ENCODE measurements around the gene CD3E. TPM values are rescaled to one million over a fixed set of nuclear protein-coding genes. Genes with fewer than 3 reads are reported as not detected.
A peak's percentile ranks its signal among the peaks of the same experiment; 100 is the strongest.

The CD3E gene
- total RNA-seq, 1 donor from 2014 or later: 14.5 TPM

DNA sequence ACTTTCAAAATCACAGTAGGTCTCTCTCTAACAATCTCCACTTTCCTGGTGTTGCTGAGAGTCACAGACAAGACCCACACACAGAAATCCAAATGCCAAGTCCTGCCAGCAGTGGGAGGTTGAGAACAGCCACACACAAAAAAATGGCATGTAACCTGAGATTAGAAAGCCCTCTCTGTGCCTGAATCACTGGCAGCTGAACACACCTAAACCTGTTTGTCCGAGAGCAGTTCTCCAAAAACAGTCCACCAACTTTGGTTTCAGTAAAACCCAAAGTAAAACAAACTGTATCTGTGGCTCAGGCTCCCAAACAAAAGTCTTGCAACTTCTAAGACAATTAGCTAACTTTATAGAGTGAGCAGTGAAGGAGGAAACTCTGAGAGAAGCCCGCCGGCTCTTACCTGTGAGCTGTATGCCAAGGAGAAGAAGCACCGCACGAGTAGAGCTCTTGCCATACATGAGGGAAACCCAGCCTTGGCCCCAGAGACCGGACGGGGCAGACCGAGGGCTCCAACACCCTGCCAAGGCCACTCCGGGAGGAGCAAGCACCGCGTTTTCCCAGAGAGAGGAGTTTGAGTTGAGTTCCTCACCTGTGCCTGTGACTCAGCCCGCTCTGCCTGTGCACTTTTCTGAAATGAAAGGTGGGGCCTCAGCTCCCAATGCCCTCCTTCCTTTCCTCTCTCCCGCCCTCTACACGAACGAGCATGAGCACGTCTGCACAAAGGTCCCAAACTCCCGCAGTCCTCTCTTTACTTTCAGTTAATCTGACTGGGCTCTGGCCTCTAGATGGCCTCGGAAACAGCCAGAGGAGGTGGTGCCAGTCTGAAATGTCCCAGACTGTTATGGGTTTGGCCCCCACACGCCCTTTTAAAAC, 40.6 kb upstream of the CD3E start, which contains the start of gene MPZL2:
Gene MPZL2 (minus strand): TSS at position 603 of the 874 bp plus-strand sequence. CDS start 144 bp downstream, at position 459.
- H3K36me3 ChIP-seq: peaks cover 21% of the 10 kb centered on the region
- H3K9me3 ChIP-seq: no peaks in the 10 kb centered on the region
- peak within 1 kb of the TSS; percentile 57 for H3K4me3 ChIP-seq
- H3K4me1 ChIP-seq: peaks cover 31% of the 10 kb centered on the region
- no peaks in the 10 kb centered on the region for H3K27me3 ChIP-seq
- DNase-seq: peak; percentile 83
- intact Hi-C loops (cut with DNase I): no loop called here
- peak; percentile 95 for ATAC-seq
- peak within 1 kb of the TSS; percentile 82 for H3K27ac ChIP-seq
- TF ChIP-seq, protein P1, sequence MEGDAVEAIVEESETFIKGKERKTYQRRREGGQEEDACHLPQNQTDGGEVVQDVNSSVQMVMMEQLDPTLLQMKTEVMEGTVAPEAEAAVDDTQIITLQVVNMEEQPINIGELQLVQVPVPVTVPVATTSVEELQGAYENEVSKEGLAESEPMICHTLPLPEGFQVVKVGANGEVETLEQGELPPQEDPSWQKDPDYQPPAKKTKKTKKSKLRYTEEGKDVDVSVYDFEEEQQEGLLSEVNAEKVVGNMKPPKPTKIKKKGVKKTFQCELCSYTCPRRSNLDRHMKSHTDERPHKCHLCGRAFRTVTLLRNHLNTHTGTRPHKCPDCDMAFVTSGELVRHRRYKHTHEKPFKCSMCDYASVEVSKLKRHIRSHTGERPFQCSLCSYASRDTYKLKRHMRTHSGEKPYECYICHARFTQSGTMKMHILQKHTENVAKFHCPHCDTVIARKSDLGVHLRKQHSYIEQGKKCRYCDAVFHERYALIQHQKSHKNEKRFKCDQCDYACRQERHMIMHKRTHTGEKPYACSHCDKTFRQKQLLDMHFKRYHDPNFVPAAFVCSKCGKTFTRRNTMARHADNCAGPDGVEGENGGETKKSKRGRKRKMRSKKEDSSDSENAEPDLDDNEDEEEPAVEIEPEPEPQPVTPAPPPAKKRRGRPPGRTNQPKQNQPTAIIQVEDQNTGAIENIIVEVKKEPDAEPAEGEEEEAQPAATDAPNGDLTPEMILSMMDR (IDR thresholded peaks at IDR 0.05): no peak

DNA sequence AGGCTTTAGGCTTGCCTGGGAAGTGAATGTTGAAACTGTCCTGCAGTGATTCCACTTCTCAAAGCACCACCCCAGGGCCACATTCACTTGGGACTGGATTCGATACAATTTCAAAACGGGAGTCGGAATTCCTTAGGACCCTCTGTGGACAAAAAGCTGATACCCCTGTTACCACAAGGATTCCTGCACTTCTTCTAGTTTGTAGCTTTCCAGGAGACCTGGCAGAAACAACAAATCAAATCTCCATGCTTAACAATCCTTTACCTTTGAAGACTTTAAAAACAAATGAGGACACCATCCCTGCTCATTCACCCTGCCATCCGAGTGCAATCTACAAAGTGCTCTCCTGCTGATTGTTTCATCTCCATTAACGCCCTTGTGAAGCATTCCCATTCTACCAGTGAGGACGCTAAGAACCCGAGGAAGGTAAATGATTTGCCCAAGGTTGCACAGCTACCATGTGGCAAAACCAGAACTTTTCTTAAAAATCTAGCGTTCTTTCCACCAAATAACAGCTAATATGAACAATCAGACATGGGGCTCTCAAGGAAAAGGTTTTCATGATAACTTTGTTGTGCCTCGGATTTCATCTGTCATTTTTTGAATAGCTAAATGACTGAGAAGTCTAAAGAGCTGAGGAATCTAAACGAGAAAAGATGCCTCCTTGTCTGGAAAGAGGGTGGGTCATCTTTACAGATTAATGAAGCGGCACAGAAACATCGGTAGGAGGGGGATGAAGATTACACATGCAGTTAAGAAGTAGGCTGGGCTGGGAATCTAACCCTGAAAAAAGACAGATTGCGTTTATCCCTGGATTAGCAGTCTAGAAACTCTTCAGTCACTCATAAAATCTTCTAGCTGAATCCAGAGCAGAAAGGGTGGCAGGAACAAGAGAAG, 39.7 kb upstream of the CD3E start:
- Histone ChIP-seq H3K36me3 (peaks cover 16% of the 10 kb centered on the region), H3K9me3 (no peaks in the 10 kb centered on the region), H3K27me3 (no peaks in the 10 kb centered on the region), H3K27ac (peak overlapping the region; percentile 82), H3K4me3 (peak overlapping the region; percentile 57), H3K4me1 (peaks cover 31% of the 10 kb centered on the region)
- intact Hi-C loops (cut with DNase I): no loop called here
- ATAC-seq (no peak), DNase-seq (no peak)
- TF ChIP-seq, protein P1 (IDR thresholded peaks at IDR 0.05): no peak

DNA sequence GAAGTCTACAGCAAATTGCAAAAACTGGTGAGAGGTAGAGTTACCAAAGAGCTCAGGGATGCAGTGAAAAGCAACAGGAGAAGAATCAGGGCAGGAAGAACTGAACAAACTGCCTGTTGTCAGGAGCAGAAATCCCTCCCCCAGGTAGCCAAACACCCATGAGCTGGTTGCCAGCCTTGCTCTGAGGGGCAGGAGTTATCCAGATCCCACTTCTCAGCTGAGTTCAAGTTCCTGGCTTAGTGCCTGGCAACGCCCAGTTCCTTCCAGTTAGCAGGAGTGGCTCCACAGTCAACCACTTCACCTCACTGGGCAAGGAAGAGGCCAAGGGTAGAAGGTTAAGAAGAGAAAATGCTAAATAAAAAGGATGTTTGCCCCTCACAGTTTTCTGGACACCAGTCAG, 38.6 kb upstream of the CD3E start:
- Histone ChIP-seq H3K27me3 (no peaks in the 10 kb centered on the region), H3K4me3 (peak overlapping the region; percentile 57), H3K9me3 (no peaks in the 10 kb centered on the region), H3K4me1 (peaks cover 24% of the 10 kb centered on the region), H3K27ac (peak overlapping the region; percentile 82), H3K36me3 (peaks cover 6% of the 10 kb centered on the region)
- peak; percentile 69 for ATAC-seq
- TF ChIP-seq, protein P1 (IDR thresholded peaks at IDR 0.05): no peak
- intact Hi-C loops (cut with DNase I): no loop called here
- DNase-seq: peak; percentile 89

DNA sequence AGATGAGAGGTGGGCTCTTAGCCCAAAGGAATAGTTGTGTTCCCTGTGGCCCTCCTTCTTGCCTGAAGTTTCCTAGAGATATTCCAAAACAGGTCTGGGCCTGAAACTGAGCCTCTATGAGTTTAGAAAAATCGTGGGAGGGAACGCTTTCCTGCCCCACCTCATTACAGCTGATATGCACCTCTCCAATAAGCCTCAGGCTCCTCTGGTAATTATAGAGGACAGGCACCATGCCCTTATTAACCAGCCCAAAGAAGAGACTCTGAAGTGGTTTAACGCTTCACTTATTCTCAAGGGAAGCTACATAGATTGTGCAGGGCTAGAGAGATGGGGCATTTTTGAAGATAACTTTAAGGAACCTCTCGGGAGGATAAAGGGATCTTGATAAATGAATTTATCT, 37.0 kb upstream of the CD3E start:
- peaks cover 19% of the 10 kb centered on the region for H3K4me1 ChIP-seq
- H3K36me3 ChIP-seq: peaks cover 3% of the 10 kb centered on the region
- intact Hi-C loops (cut with DNase I): no loop called here
- no peak for ATAC-seq
- no peak overlapping the region for H3K27ac ChIP-seq
- no peaks in the 10 kb centered on the region for H3K27me3 ChIP-seq
- H3K9me3 ChIP-seq: no peaks in the 10 kb centered on the region
- no peak for DNase-seq
- no peak overlapping the region for H3K4me3 ChIP-seq
- TF ChIP-seq, protein P1 (IDR thresholded peaks at IDR 0.05): no peak

DNA sequence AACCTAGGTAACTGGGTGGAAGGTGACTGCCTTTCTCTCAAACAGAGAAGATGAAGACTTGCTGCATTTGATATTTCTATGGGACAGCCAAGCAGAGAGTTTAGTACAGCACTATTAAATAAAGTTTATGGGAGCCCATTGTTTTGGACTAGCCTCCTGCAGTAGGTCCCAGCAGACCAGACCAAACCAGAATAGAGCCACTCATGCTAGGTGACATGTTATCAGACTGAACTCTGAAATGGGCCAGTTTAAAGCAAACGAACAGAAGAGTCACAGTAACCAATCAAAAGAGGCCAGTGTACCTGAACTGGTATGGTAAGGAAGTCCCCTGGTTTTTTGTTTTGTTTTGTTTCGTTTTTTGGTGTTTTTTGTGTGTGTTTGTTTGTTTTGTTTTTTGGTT, 32.5 kb upstream of the CD3E start:
- Histone ChIP-seq H3K4me1 (peaks cover 17% of the 10 kb centered on the region), H3K36me3 (no peaks in the 10 kb centered on the region), H3K27me3 (no peaks in the 10 kb centered on the region), H3K9me3 (no peaks in the 10 kb centered on the region), H3K4me3 (no peak overlapping the region), H3K27ac (no peak overlapping the region)
- TF ChIP-seq, protein P1 (IDR thresholded peaks at IDR 0.05): no peak
- DNase-seq (no peak), ATAC-seq (no peak)
- intact Hi-C loops (cut with DNase I): no loop called here

Measured in upper lobe of right lung (tissue), 1 donor.